Activated T-helper 1 cell treated with anti-CD3 and anti-CD28 coated beads, Interleukin-12 subunit alpha, Interleukin-12 subunit beta, Interleukin-2, Interleukin-4 antibody, amounts not matched to agents 30 ng/mL and 10 ng/mL and 1 ng/mL, durations not matched to agents 14 hours and 24 hours and 36 hours (primary cell): ENCODE measurements around the gene OR10H2. TPM values are rescaled to one million over a fixed set of nuclear protein-coding genes. Genes with fewer than 3 reads are reported as not detected.
"Not testable (repeated sequence)": the region's sequence is repeated elsewhere in the genome, so short reads cannot be mapped to it uniquely, and the experiment has no call there.

Source experiments
- DNase-seq: peaks from one replicate; pipeline ENCODE4 v3.0.0; 2021; ENCODE audit warnings: low spot score
- H3K27ac Mint-ChIP-seq: one replicate; pipeline ENCODE4 v1.8.0; 2021; ENCODE audit warnings: mild to moderate bottlenecking, mixed read lengths
- H3K27me3 Mint-ChIP-seq: one replicate; pipeline ENCODE4 v1.8.0; 2022; ENCODE audit warnings: mild to moderate bottlenecking, moderate library complexity, mixed read lengths; ENCODE audit not compliant: insufficient read depth
- H3K36me3 Mint-ChIP-seq: one replicate; pipeline ENCODE4 v1.8.0; 2021; ENCODE audit warnings: low read depth, mixed read lengths
- H3K4me1 Mint-ChIP-seq: one replicate; pipeline ENCODE4 v1.8.0; 2021; ENCODE audit warnings: low read depth, mixed read lengths
- H3K4me3 Mint-ChIP-seq: one replicate; pipeline ENCODE4 v1.8.0; 2021; ENCODE audit warnings: mild to moderate bottlenecking, moderate library complexity, mixed read lengths
- H3K9me3 Mint-ChIP-seq: one replicate; pipeline ENCODE4 v1.8.0; 2021; ENCODE audit warnings: mixed read lengths
- intact Hi-C: fragments of 100-400 bp; cut with micrococcal nuclease; formaldehyde crosslinking; loops from one replicate; pipeline ENCODE4 v1.15.1; 2024
- total RNA-seq: library from RNA; stranded (reverse); gene quantifications from 2 replicates; pipeline ENCODE4 v1.2.3, GENCODE V29; 2022

The OR10H2 gene
- total RNA-seq, 1 donor from 2014 or later = not detected

- Mint-ChIP-seq H3K9me3 (no peaks in the 10 kb centered on the region), H3K27ac (no peak overlapping the region), H3K36me3 (no peaks in the 10 kb centered on the region), H3K27me3 (peaks cover 6% of the 10 kb centered on the region), H3K4me3 (no peak overlapping the region), H3K4me1 (no peaks in the 10 kb centered on the region)
- DNase-seq = no peak
- intact Hi-C loops = no loop called here
These were observed 4.9 kb upstream of the OR10H2 start for GRCh38 chr19:15722956-15723355.

GRCh38 chr19:15730538-15730937 is 2.7 kb downstream of the OR10H2 start:
- H3K4me1 Mint-ChIP-seq = no peaks in the 10 kb centered on the region
- no peak overlapping the region for H3K27ac Mint-ChIP-seq
- DNase-seq = no peak
- intact Hi-C loops = no loop called here
- H3K9me3 Mint-ChIP-seq = no peaks in the 10 kb centered on the region
- no peaks in the 10 kb centered on the region for H3K36me3 Mint-ChIP-seq
- H3K27me3 Mint-ChIP-seq = no peaks in the 10 kb centered on the region
- H3K4me3 Mint-ChIP-seq = no peak overlapping the region

- no peaks in the 10 kb centered on the region for H3K4me1 Mint-ChIP-seq
- no peaks in the 10 kb centered on the region for H3K9me3 Mint-ChIP-seq
These were observed 4.6 kb downstream of the OR10H2 start for GRCh38 chr19:15732388-15732787.

GRCh38 chr19:15733895-15734294 is 6.1 kb downstream of the OR10H2 start:
- Mint-ChIP-seq H3K9me3 (no peaks in the 10 kb centered on the region), H3K36me3 (no peaks in the 10 kb centered on the region), H3K4me1 (no peaks in the 10 kb centered on the region), H3K27ac (no peak overlapping the region), H3K4me3 (no peak overlapping the region), H3K27me3 (no peaks in the 10 kb centered on the region)
- intact Hi-C loops = no loop called here
- no peak for DNase-seq

More at GRCh38 chr19:15732388-15732787, 4.6 kb downstream of the OR10H2 start:
- no peak for DNase-seq
- H3K27ac Mint-ChIP-seq = no peak overlapping the region
- H3K4me3 Mint-ChIP-seq = no peak overlapping the region
- no peaks in the 10 kb centered on the region for H3K27me3 Mint-ChIP-seq
- H3K36me3 Mint-ChIP-seq = no peaks in the 10 kb centered on the region
- intact Hi-C loops = no loop called here

GRCh38 chr19:15737722-15738121 is 9.9 kb downstream of the OR10H2 start, which contains the start of gene OR10H3:
Gene OR10H3, plus strand, starts transcription at chr19:15737985. Its CDS starts 3,408 bp downstream, at chr19:15741393.
- intact Hi-C loops = no loop called here
- H3K27ac Mint-ChIP-seq = no peak within 1 kb of the TSS

GRCh38 chr19:15740785-15741184 is 13.0 kb downstream of the OR10H2 start:
- no peak overlapping the region for H3K4me3 Mint-ChIP-seq
- H3K27me3 Mint-ChIP-seq = no peaks in the 10 kb centered on the region
- intact Hi-C loops = no loop called here
- H3K36me3 Mint-ChIP-seq = no peaks in the 10 kb centered on the region
- H3K9me3 Mint-ChIP-seq = peaks cover 23% of the 10 kb centered on the region
- no peaks in the 10 kb centered on the region for H3K4me1 Mint-ChIP-seq
- H3K27ac Mint-ChIP-seq = no peak overlapping the region
- no peak for DNase-seq

More at GRCh38 chr19:15737722-15738121, 9.9 kb downstream of the OR10H2 start, which contains the start of gene OR10H3:
- Mint-ChIP-seq H3K36me3 (no peaks in the 10 kb centered on the region), H3K4me3 (no peak within 1 kb of the TSS), H3K27me3 (no peaks in the 10 kb centered on the region), H3K4me1 (no peaks in the 10 kb centered on the region), H3K9me3 (peaks cover 23% of the 10 kb centered on the region)
- DNase-seq = no peak

GRCh38 chr19:15748239-15748638 is 20.4 kb downstream of the OR10H2 start:
- H3K4me1 Mint-ChIP-seq = no peaks in the 10 kb centered on the region
- DNase-seq = no peak
- H3K27ac Mint-ChIP-seq = no peak overlapping the region
- H3K27me3 Mint-ChIP-seq = peaks cover 11% of the 10 kb centered on the region
- no peak overlapping the region for H3K4me3 Mint-ChIP-seq
- no peaks in the 10 kb centered on the region for H3K36me3 Mint-ChIP-seq
- intact Hi-C loops = no loop called here
- H3K9me3 Mint-ChIP-seq = no peaks in the 10 kb centered on the region

- no peaks in the 10 kb centered on the region for H3K4me1 Mint-ChIP-seq
- H3K36me3 Mint-ChIP-seq = no peaks in the 10 kb centered on the region
- H3K4me3 Mint-ChIP-seq = no peak overlapping the region
- H3K9me3 Mint-ChIP-seq = no peaks in the 10 kb centered on the region
- intact Hi-C loops = no loop called here
- peaks cover 26% of the 10 kb centered on the region for H3K27me3 Mint-ChIP-seq
- no peak for DNase-seq
- no peak overlapping the region for H3K27ac Mint-ChIP-seq
These were observed 30.6 kb downstream of the OR10H2 start for GRCh38 chr19:15758379-15758778.

GRCh38 chr19:15759962-15760565 is 32.2 kb downstream of the OR10H2 start:
- no peaks in the 10 kb centered on the region for H3K36me3 Mint-ChIP-seq
- H3K27me3 Mint-ChIP-seq = peaks cover 15% of the 10 kb centered on the region
- no peak for DNase-seq
- H3K27ac Mint-ChIP-seq = no peak overlapping the region
- no peaks in the 10 kb centered on the region for H3K4me1 Mint-ChIP-seq
- H3K4me3 Mint-ChIP-seq = no peak overlapping the region
- no peaks in the 10 kb centered on the region for H3K9me3 Mint-ChIP-seq
- intact Hi-C loops = no loop called here

GRCh38 chr19:15769586-15769985 is 41.8 kb downstream of the OR10H2 start:
- Mint-ChIP-seq H3K9me3 (no peaks in the 10 kb centered on the region), H3K27ac (no peak overlapping the region), H3K4me3 (no peak overlapping the region), H3K4me1 (no peaks in the 10 kb centered on the region), H3K27me3 (peaks cover 5% of the 10 kb centered on the region), H3K36me3 (no peaks in the 10 kb centered on the region)
- DNase-seq = no peak
- intact Hi-C loops = no loop called here

- H3K4me1 Mint-ChIP-seq, DNase-seq, H3K27me3 Mint-ChIP-seq, H3K27ac Mint-ChIP-seq, H3K36me3 Mint-ChIP-seq, H3K9me3 Mint-ChIP-seq, intact Hi-C loops, H3K4me3 Mint-ChIP-seq: not testable (repeated sequence)
These were observed 46.3 kb downstream of the OR10H2 start for GRCh38 chr19:15774159-15774558.

- Mint-ChIP-seq H3K4me3 (no peak overlapping the region), H3K36me3 (no peaks in the 10 kb centered on the region), H3K4me1 (no peaks in the 10 kb centered on the region), H3K9me3 (no peaks in the 10 kb centered on the region), H3K27me3 (no peaks in the 10 kb centered on the region), H3K27ac (no peak overlapping the region)
- no peak for DNase-seq
- intact Hi-C loops = no loop called here
These were observed 47.4 kb downstream of the OR10H2 start for GRCh38 chr19:15775249-15775648.

- no peak for DNase-seq
- Mint-ChIP-seq H3K36me3 (no peaks in the 10 kb centered on the region), H3K9me3 (no peaks in the 10 kb centered on the region), H3K27me3 (no peaks in the 10 kb centered on the region), H3K4me1 (no peaks in the 10 kb centered on the region), H3K4me3 (no peak overlapping the region), H3K27ac (no peak overlapping the region)
- intact Hi-C loops = no loop called here
These were observed 48.4 kb downstream of the OR10H2 start for GRCh38 chr19:15776264-15776663.
